K562 (cell line): ENCODE data around the gene RNASET2. TPM values are rescaled to one million over a fixed set of nuclear protein-coding genes. Genes with fewer than 3 reads are reported as not detected.

Source experiments
- ATAC-seq: fragments of 200-7000 bp; cut with Tn5 transposase; 3 replicates; pipeline ENCODE4 v1.9.1; 2020; ENCODE audit warnings: moderate library complexity
- BruUV-seq: library from RNA; stranded (reverse); fragments of 400-500 nt; replicated peaks from 2 replicates; lab custom pipeline; 2021; lab: Mats Ljungman, UMichigan
- CTCF ChIA-PET: fragments of 300-600 bp; formaldehyde crosslinking; extraction: SDS; loops from one replicate; lab custom pipeline; 2021; ENCODE audit warnings: low intra/inter-chr PET ratio; lab: Yijun Ruan, JAX
- POLR2A ChIA-PET: fragments of 300-600, 350-650 bp; sonication (Branson Sonifier 250); formaldehyde crosslinking; extraction: SDS; loops from one replicate; lab custom pipeline; 2021; ENCODE audit warnings: antibody characterized with exemption, inconsistent platforms; lab: Yijun Ruan, JAX
- DNase-seq, 4 experiments: peaks; one replicate each; pipeline versions ENCODE4 v3.0.0 to v3.0.0-alpha.2; 2011 to 2018; ENCODE audit warnings: low spot score in 3 of 4, mixed read lengths in 3 of 4; ENCODE audit errors: extremely low read depth in 1 of 4
- FAIRE-seq: peaks from 2 replicates; lab custom pipeline; 2011; peaks lifted over from hg19 to GRCh38; lab: Jason Lieb, UNC
- H2AFZ ChIP-seq: 2 replicates; pipeline ENCODE4 v1.6.0; 2011; ENCODE audit warnings: low read depth, low read length, control low read depth, inconsistent platforms
- H3K27ac ChIP-seq: fragments of 200-600 bp; 3 replicates; pipeline ENCODE4 v1.8.0; 2011; ENCODE audit warnings: low read depth, mild to moderate bottlenecking, control low read depth, inconsistent platforms, low read length, moderate library complexity, mixed read lengths; ENCODE audit errors: extremely low read depth
- H3K27me3 ChIP-seq, 2 experiments: fragments of 300-600 bp in 1 of 2; 2 replicates in 1 of 2; 3 replicates in 1 of 2; pipeline versions ENCODE4 v1.6.0 to v1.8.0; 2011; ENCODE audit warnings: inconsistent platforms in 2 of 2, low read length in 2 of 2, mild to moderate bottlenecking in 1 of 2, mixed read lengths in 1 of 2, moderate library complexity in 1 of 2; ENCODE audit not compliant: control insufficient read depth in 2 of 2, insufficient read depth in 2 of 2
- H3K36me3 ChIP-seq: fragments of 300-600 bp; 3 replicates; pipeline ENCODE4 v1.8.0; 2011; ENCODE audit warnings: mild to moderate bottlenecking, low read length, inconsistent platforms; ENCODE audit not compliant: control insufficient read depth, insufficient read depth
- H3K4me1 ChIP-seq, 2 experiments: fragments of 200-600 bp in 1 of 2; replicated peaks in 1 of 2; 2 replicates in 1 of 2; 3 replicates in 1 of 2; pipeline versions ENCODE4 v1.5.1 to v1.8.0; 2011; ENCODE audit warnings: inconsistent platforms in 2 of 2, low read length in 2 of 2, mild to moderate bottlenecking in 1 of 2, mixed read lengths in 1 of 2, moderate library complexity in 1 of 2; ENCODE audit not compliant: control insufficient read depth in 2 of 2, insufficient read depth in 2 of 2
- H3K4me2 ChIP-seq: 2 replicates; pipeline ENCODE4 v1.6.1; 2011; ENCODE audit warnings: low read length, control low read depth, inconsistent platforms, mixed read lengths; ENCODE audit not compliant: insufficient read depth
- H3K4me3 ChIP-seq: fragments of 200-600 bp; sonication (generic), shearing (Covaris generic); 2 replicates; pipeline ENCODE4 v1.5.1; 2016; ENCODE audit warnings: control low read depth, inconsistent platforms
- H3K79me2 ChIP-seq: fragments of 200-600 bp; 3 replicates; pipeline ENCODE4 v1.8.0; 2011; ENCODE audit warnings: low read length, inconsistent platforms; ENCODE audit not compliant: control insufficient read depth, insufficient read depth
- H3K9ac ChIP-seq, 2 experiments: 2 replicates each; pipeline versions ENCODE4 v1.6.0 to v1.6.1; 2011; ENCODE audit warnings: low read depth in 2 of 2, low read length in 2 of 2, control low read depth in 1 of 2, inconsistent platforms in 1 of 2, mild to moderate bottlenecking in 1 of 2, mixed read lengths in 1 of 2; ENCODE audit not compliant: insufficient read depth in 1 of 2
- H3K9me1 ChIP-seq: one replicate; pipeline ENCODE4 v1.6.0; 2011; ENCODE audit warnings: inconsistent platforms, mild to moderate bottlenecking, low read length, moderate library complexity; ENCODE audit not compliant: control insufficient read depth, insufficient read depth
- H3K9me3 ChIP-seq: replicated peaks from 2 replicates; pipeline ENCODE4 v1.5.1; 2011; ENCODE audit warnings: low read depth, low read length, inconsistent platforms; ENCODE audit not compliant: control insufficient read depth, insufficient read depth
- H4K20me1 ChIP-seq: replicated peaks from 2 replicates; pipeline ENCODE4 v1.6.1; 2011; ENCODE audit warnings: low read length, inconsistent platforms, mixed read lengths; ENCODE audit not compliant: control insufficient read depth, insufficient read depth
- FOS ChIP-seq: IDR thresholded peaks from 3 replicates; pipeline ENCODE4 v1.6.1; 2011; ENCODE audit not compliant: insufficient read length; ENCODE audit errors: extremely low read depth
- GATA2 ChIP-seq: sonication (generic); formaldehyde crosslinking; IDR thresholded peaks from 2 replicates; pipeline ENCODE4 v1.4.0; 2020; ENCODE audit warnings: mild to moderate bottlenecking, missing genetic modification reagents
- KAT7 ChIP-seq: sonication (generic); formaldehyde crosslinking; IDR thresholded peaks from 2 replicates; pipeline ENCODE4 v1.8.0; 2022; ENCODE audit warnings: missing genetic modification reagents, mild to moderate bottlenecking, borderline replicate concordance
- NRF1 ChIP-seq, 2 experiments: fragments of 450-650 bp; IDR thresholded peaks in 1 of 2; conservative IDR thresholded peaks in 1 of 2; 2 replicates each; pipeline ENCODE4 v1.6.1; 2014; ENCODE audit warnings: mild to moderate bottlenecking in 2 of 2
- PKNOX1 ChIP-seq: fragments of 450-650 bp; IDR thresholded peaks from 2 replicates; pipeline ENCODE4 v1.6.1; 2016
- RNF2 ChIP-seq: sonication (generic); IDR thresholded peaks from 2 replicates; pipeline ENCODE4 v1.6.1; 2016
- SAFB2 ChIP-seq: fragments of 200-400 bp; formaldehyde crosslinking; IDR thresholded peaks from 2 replicates; pipeline ENCODE4 v1.6.1; 2018; ENCODE audit warnings: borderline replicate concordance, low read length, low read depth, moderate library complexity; ENCODE audit not compliant: severe bottlenecking
- SMAD4 ChIP-seq: fragments of 250-450 bp; sonication (Bioruptor Pico); conservative IDR thresholded peaks from 2 replicates; pipeline ENCODE4 v1.8.0; 2021; ENCODE audit warnings: inconsistent platforms, mild to moderate bottlenecking, moderate library complexity
- SRF ChIP-seq, 2 experiments: fragments of 250-450, 450-650 bp in 1 of 2; sonication (Bioruptor Pico) in 1 of 2; sonication (generic) in 1 of 2; formaldehyde crosslinking; IDR thresholded peaks; 2 replicates each; pipeline versions ENCODE4 v1.5.0 to v1.5.1; 2020 to 2022; ENCODE audit warnings: mild to moderate bottlenecking in 1 of 2, missing genetic modification reagents in 1 of 2
- TAL1 ChIP-seq: fragments of 450-650 bp; IDR thresholded peaks from 2 replicates; pipeline ENCODE4 v1.6.1; 2016; ENCODE audit warnings: mild to moderate bottlenecking
- TCF3 ChIP-seq: sonication (generic); formaldehyde crosslinking; IDR thresholded peaks from 2 replicates; pipeline ENCODE4 v1.4.0; 2020; ENCODE audit warnings: mild to moderate bottlenecking, missing genetic modification reagents
- THRAP3 ChIP-seq: fragments of 450-650 bp; IDR thresholded peaks from 2 replicates; pipeline ENCODE4 v1.6.1; 2016; ENCODE audit warnings: mild to moderate bottlenecking, inconsistent platforms, borderline replicate concordance
- WGBS: fragments of 100-300 bp; shearing (Covaris generic); methylation state at CpG from one replicate; pipeline ENCODE4 v1.1.6; 2016; ENCODE audit warnings: low coverage, mixed read lengths; ENCODE audit not compliant: insufficient coverage; ENCODE audit errors: missing lambda C conversion rate; 5-methylcytosine and 5-hydroxymethylcytosine counted together
- in situ Hi-C: fragments of 300-500 bp; cut with MboI; formaldehyde crosslinking; loops from 4 replicates; pipeline ENCODE4 v1.15.0; 2018; ENCODE audit warnings: inconsistent platforms, mixed read lengths
- intact Hi-C: fragments of 100-400 bp; cut with micrococcal nuclease; formaldehyde crosslinking; loops from 2 replicates; pipeline ENCODE4 v1.14.2; 2022
- polyA plus RNA-seq, 8 experiments: library from polyadenylated mRNA; depleted of rRNA in 4 of 8; stranded (reverse) in 5 of 8; unstranded in 3 of 8; fragments of >200 nt; fragmentation: Nextera tagmentation in 2 of 8; fragmentation: Illumina TruSeq in 1 of 8; extraction: Ambion mirVana in 2 of 8; extraction: Trizol in 1 of 8; gene quantifications; 2 replicates each; pipeline versions ENCODE4 v1.2.1 to v1.2.3, GENCODE V29; 2011 to 2014; ENCODE audit warnings: inconsistent platforms in 1 of 8, missing spikeins in 1 of 8
- total RNA-seq, 7 experiments: library from RNA; depleted of rRNA in 6 of 7; stranded (reverse); fragments of >200 nt in 6 of 7; fragmentation: Illumina TruSeq in 2 of 7; extraction: Trizol in 2 of 7; gene quantifications; 2 replicates each; pipeline versions ENCODE4 v1.2.1 to v1.2.3, GENCODE V29; 2011 to 2021; ENCODE audit warnings: low replicate concordance in 1 of 7
- TF ChIP-seq, protein P1 (sequence below): fragments of 200-800 bp; sonication (Bioruptor generic); IDR thresholded peaks from 2 replicates; pipeline ENCODE4 v1.6.1; 2017; ENCODE audit warnings: missing genetic modification characterization, missing compliant biosample characterization
- TF ChIP-seq, protein P2 (sequence below): IDR thresholded peaks from 3 replicates; pipeline ENCODE4 v1.6.1; 2011; ENCODE audit warnings: borderline replicate concordance, mild to moderate bottlenecking, moderate library complexity; ENCODE audit not compliant: insufficient read length; ENCODE audit errors: extremely low read depth

RNASET2 gene
- total and polyA plus RNA-seq, 9 of the 15 experiments (the other 6 are each of a cell fraction or from before 2014, with no cell fraction given), result 7.4 to 141 (median 91.3) TPM

DNA sequence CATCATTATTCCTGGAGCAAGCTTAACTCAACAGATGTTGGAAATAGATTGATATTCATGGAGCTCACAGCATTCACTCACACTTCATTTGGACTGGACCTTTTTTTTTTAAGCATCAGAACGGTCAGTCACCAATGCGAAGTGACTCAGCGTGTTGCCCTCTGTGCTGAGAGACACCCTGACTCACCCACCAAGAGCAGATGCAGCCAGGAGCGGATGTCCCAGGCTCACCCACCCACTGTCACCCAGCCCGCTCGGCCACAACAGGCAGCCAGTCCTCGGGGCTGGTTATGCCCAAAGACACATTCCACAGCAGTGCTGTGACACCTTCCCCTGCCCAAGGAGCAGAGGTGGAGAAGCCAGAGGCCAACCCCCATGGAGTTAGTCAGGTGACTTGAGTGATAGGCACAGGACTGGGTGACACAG, 15.7 kb downstream of the RNASET2 start:
- no peak overlapping the region for H3K4me3 ChIP-seq
- H3K9me3 ChIP-seq, result no peaks in the 10 kb centered on the region; the same call in 1 of the 2 replicates
- H4K20me1 ChIP-seq, result peaks cover 5% of the 10 kb centered on the region; the same call in 1 of the 2 replicates
- peaks cover 28% of the 10 kb centered on the region; the same call in 2 of the 3 replicates for H3K36me3 ChIP-seq
- H3K9ac ChIP-seq, result peak overlapping the region in 1 of 2 experiments; percentile 83; a peak in 2 of 4 replicates
- H3K79me2 ChIP-seq, result no peaks in the 10 kb centered on the region
- no peaks in the 10 kb centered on the region for H3K9me1 ChIP-seq
- CTCF ChIA-PET, result no interaction called here
- H3K4me2 ChIP-seq, result peak overlapping the region; percentile 28; the same call in 1 of the 2 replicates
- WGBS, result 18% methylated on average over 7 of the region's 7 CpGs
- DNase-seq (peak; percentile 56 to 83 (median 70)), FAIRE-seq (peak; percentile 86), ATAC-seq (peak; percentile 80)
- 0 out of 2 replicates have a peak overlapping the region, but pooled peaks have one; percentile 3 for H2AFZ ChIP-seq
- in situ Hi-C loops (no loop called here), intact Hi-C loops (no loop called here)
- BruUV-seq, result no TSS peak
- peak overlapping the region; percentile 48; the same call in 2 of the 3 replicates for H3K27ac ChIP-seq
- peaks cover 8 to 32% of the 10 kb centered on the region in 2 experiments for H3K4me1 ChIP-seq
- no peaks in the 10 kb centered on the region for H3K27me3 ChIP-seq
- POLR2A ChIA-PET, result interaction anchor here (0.7 to 1.5 kb wide), 5 partner anchors 9 to 433 kb away, joined by 3 to 7 read pairs (median 5); partner anchors contain the start of gene RNASET2
- TF ChIP-seq TAL1 (0 out of 2 replicates have a peak, but pooled peaks have one; percentile 37), TCF3 (CRISPR knock-in tag) (peak; percentile 60), SRF (CRISPR knock-in tag; IDR thresholded peaks at IDR 0.05) (no peak), RNF2 (no peak), SMAD4 (CRISPR knock-in tag) (peak; percentile 74), GATA2 (CRISPR knock-in tag) (no peak), KAT7 (CRISPR knock-in tag) (no peak), PKNOX1 (peak; percentile 59), NRF1 (conservative IDR thresholded peaks at IDR 0.05 in 1 of 2, IDR thresholded peaks at IDR 0.05 in 1 of 2) (peak in 1 of 2 experiments; percentile 47; a peak in 2 of 4 replicates), SAFB2 (no peak), THRAP3 (no peak), FOS (no peak)
- TF ChIP-seq, protein P1, sequence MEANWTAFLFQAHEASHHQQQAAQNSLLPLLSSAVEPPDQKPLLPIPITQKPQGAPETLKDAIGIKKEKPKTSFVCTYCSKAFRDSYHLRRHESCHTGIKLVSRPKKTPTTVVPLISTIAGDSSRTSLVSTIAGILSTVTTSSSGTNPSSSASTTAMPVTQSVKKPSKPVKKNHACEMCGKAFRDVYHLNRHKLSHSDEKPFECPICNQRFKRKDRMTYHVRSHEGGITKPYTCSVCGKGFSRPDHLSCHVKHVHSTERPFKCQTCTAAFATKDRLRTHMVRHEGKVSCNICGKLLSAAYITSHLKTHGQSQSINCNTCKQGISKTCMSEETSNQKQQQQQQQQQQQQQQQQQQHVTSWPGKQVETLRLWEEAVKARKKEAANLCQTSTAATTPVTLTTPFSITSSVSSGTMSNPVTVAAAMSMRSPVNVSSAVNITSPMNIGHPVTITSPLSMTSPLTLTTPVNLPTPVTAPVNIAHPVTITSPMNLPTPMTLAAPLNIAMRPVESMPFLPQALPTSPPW (CRISPR knock-in tag), result peak; percentile 7; the same call in 1 of the 2 replicates
- TF ChIP-seq, protein P2, sequence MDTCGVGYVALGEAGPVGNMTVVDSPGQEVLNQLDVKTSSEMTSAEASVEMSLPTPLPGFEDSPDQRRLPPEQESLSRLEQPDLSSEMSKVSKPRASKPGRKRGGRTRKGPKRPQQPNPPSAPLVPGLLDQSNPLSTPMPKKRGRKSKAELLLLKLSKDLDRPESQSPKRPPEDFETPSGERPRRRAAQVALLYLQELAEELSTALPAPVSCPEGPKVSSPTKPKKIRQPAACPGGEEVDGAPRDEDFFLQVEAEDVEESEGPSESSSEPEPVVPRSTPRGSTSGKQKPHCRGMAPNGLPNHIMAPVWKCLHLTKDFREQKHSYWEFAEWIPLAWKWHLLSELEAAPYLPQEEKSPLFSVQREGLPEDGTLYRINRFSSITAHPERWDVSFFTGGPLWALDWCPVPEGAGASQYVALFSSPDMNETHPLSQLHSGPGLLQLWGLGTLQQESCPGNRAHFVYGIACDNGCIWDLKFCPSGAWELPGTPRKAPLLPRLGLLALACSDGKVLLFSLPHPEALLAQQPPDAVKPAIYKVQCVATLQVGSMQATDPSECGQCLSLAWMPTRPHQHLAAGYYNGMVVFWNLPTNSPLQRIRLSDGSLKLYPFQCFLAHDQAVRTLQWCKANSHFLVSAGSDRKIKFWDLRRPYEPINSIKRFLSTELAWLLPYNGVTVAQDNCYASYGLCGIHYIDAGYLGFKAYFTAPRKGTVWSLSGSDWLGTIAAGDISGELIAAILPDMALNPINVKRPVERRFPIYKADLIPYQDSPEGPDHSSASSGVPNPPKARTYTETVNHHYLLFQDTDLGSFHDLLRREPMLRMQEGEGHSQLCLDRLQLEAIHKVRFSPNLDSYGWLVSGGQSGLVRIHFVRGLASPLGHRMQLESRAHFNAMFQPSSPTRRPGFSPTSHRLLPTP, result no peak
